Astrocyte (in vitro differentiated cells and primary cell): ENCODE measurements around the gene BTBD16. TPM values are rescaled to one million over a fixed set of nuclear protein-coding genes. Genes with fewer than 3 reads are reported as not detected.

Experiments
- DNase-seq: peaks from one replicate; pipeline ENCODE4 v3.0.0-alpha.2; 2010; ENCODE audit warnings: low read depth
- FAIRE-seq: peaks from 2 replicates; lab custom pipeline; 2011; peaks lifted over from hg19 to GRCh38; lab: Jason Lieb, UNC
- H2AFZ ChIP-seq: 2 replicates; pipeline ENCODE4 v1.6.0; 2012; ENCODE audit warnings: low read depth, low read length, inconsistent platforms
- H3K27ac ChIP-seq: 2 replicates; pipeline ENCODE4 v1.5.1; 2011; ENCODE audit warnings: low read depth, low read length, inconsistent platforms
- H3K27me3 ChIP-seq: 2 replicates; pipeline ENCODE4 v1.6.0; 2011; ENCODE audit warnings: low read length, inconsistent platforms; ENCODE audit not compliant: insufficient read depth
- H3K36me3 ChIP-seq: 2 replicates; pipeline ENCODE4 v1.5.1; 2011; ENCODE audit warnings: low read length, inconsistent platforms; ENCODE audit not compliant: insufficient read depth
- H3K4me1 ChIP-seq: 2 replicates; pipeline ENCODE4 v1.5.1; 2011; ENCODE audit warnings: low read length, inconsistent platforms; ENCODE audit not compliant: insufficient read depth
- H3K4me2 ChIP-seq: 2 replicates; pipeline ENCODE4 v1.6.0; 2012; ENCODE audit warnings: low read length, inconsistent platforms
- H3K4me3 ChIP-seq: 2 replicates; pipeline ENCODE4 v1.5.1; 2011; ENCODE audit warnings: low read depth, mild to moderate bottlenecking, low read length, inconsistent platforms; ENCODE audit not compliant: insufficient read depth
- H3K79me2 ChIP-seq: 2 replicates; pipeline ENCODE4 v1.6.0; 2012; ENCODE audit warnings: mild to moderate bottlenecking, low read length, inconsistent platforms; ENCODE audit not compliant: insufficient read depth
- H3K9ac ChIP-seq: 2 replicates; pipeline ENCODE4 v1.6.0; 2012; ENCODE audit warnings: mild to moderate bottlenecking, low read length, inconsistent platforms
- H3K9me3 ChIP-seq: 2 replicates; pipeline ENCODE4 v1.5.1; 2012; ENCODE audit warnings: low read depth, mild to moderate bottlenecking, low read length, inconsistent platforms; ENCODE audit not compliant: insufficient read depth
- H4K20me1 ChIP-seq: 2 replicates; pipeline ENCODE4 v1.6.0; 2012; ENCODE audit warnings: low read length, inconsistent platforms; ENCODE audit not compliant: insufficient read depth
- H3K27ac Mint-ChIP-seq: one replicate; pipeline ENCODE4 v1.8.0; 2021; ENCODE audit warnings: mild to moderate bottlenecking, mixed read lengths; ENCODE audit not compliant: unreplicated experiment
- H3K27me3 Mint-ChIP-seq: one replicate; pipeline ENCODE4 v1.8.0; 2021; ENCODE audit warnings: low read depth, mixed read lengths; ENCODE audit not compliant: unreplicated experiment
- H3K36me3 Mint-ChIP-seq: one replicate; pipeline ENCODE4 v1.8.0; 2021; ENCODE audit warnings: low read depth, mixed read lengths; ENCODE audit not compliant: unreplicated experiment
- H3K4me1 Mint-ChIP-seq: one replicate; pipeline ENCODE4 v1.8.0; 2021; ENCODE audit warnings: low read depth, mixed read lengths; ENCODE audit not compliant: unreplicated experiment
- H3K4me3 Mint-ChIP-seq: one replicate; pipeline ENCODE4 v1.8.0; 2021; ENCODE audit warnings: mild to moderate bottlenecking, moderate library complexity, mixed read lengths; ENCODE audit not compliant: unreplicated experiment
- H3K9me3 Mint-ChIP-seq: one replicate; pipeline ENCODE4 v1.8.0; 2021; ENCODE audit warnings: mild to moderate bottlenecking, mixed read lengths; ENCODE audit not compliant: unreplicated experiment
- CTCF ChIP-seq: IDR thresholded peaks from 2 replicates; pipeline ENCODE4 v1.5.1; 2011; ENCODE audit warnings: low read depth, mild to moderate bottlenecking, inconsistent platforms, low read length, moderate library complexity; ENCODE audit not compliant: insufficient read depth
- EZH2 ChIP-seq: IDR thresholded peaks from 2 replicates; pipeline ENCODE4 v1.6.1; 2012; ENCODE audit warnings: mild to moderate bottlenecking, low read length, inconsistent platforms; ENCODE audit not compliant: insufficient read depth
- total RNA-seq: library from RNA; stranded (reverse); gene quantifications from 2 replicates; pipeline ENCODE4 v1.2.1, GENCODE V29; 2021

BTBD16 gene
- total RNA-seq, 1 donor from 2014 or later: not detected

- Mint-ChIP-seq H3K27ac (no peak overlapping the region), H3K9me3 (no peaks in the 10 kb centered on the region), H3K27me3 (no peaks in the 10 kb centered on the region), H3K4me1 (no peaks in the 10 kb centered on the region), H3K4me3 (no peak overlapping the region), H3K36me3 (peaks cover 22% of the 10 kb centered on the region)
- Histone ChIP-seq H2AFZ (no peak overlapping the region), H4K20me1 (no peaks in the 10 kb centered on the region), H3K79me2 (no peaks in the 10 kb centered on the region), H3K9me3 (no peaks in the 10 kb centered on the region), H3K4me3 (no peak overlapping the region), H3K27me3 (no peaks in the 10 kb centered on the region), H3K27ac (no peak overlapping the region), H3K4me2 (no peak overlapping the region), H3K9ac (no peak overlapping the region), H3K4me1 (no peaks in the 10 kb centered on the region), H3K36me3 (peaks cover 16% of the 10 kb centered on the region)
- no peak for TF ChIP-seq CTCF
- no peak for TF ChIP-seq EZH2
- DNase-seq: no peak
- FAIRE-seq: no peak
Observed at GRCh38 chr10:122237331-122237990, 33.6 kb upstream of the BTBD16 start.

GRCh38 chr10:122239578-122240257, 31.4 kb upstream of the BTBD16 start:
- Histone ChIP-seq H3K4me3 (no peak overlapping the region), H3K9ac (no peak overlapping the region), H3K27ac (no peak overlapping the region), H3K79me2 (no peaks in the 10 kb centered on the region), H3K9me3 (no peaks in the 10 kb centered on the region), H2AFZ (no peak overlapping the region), H3K27me3 (no peaks in the 10 kb centered on the region), H3K36me3 (peaks cover 16% of the 10 kb centered on the region), H3K4me1 (no peaks in the 10 kb centered on the region), H3K4me2 (no peak overlapping the region), H4K20me1 (no peaks in the 10 kb centered on the region)
- Mint-ChIP-seq H3K27me3 (no peaks in the 10 kb centered on the region), H3K4me1 (no peaks in the 10 kb centered on the region), H3K27ac (no peak overlapping the region), H3K4me3 (no peak overlapping the region), H3K9me3 (no peaks in the 10 kb centered on the region), H3K36me3 (peaks cover 24% of the 10 kb centered on the region)
- FAIRE-seq: no peak
- peak; percentile 24 for DNase-seq
- TF ChIP-seq CTCF (no peak), EZH2 (no peak)

- Histone ChIP-seq H4K20me1 (no peaks in the 10 kb centered on the region), H3K4me2 (no peak overlapping the region), H3K4me1 (no peaks in the 10 kb centered on the region), H2AFZ (no peak overlapping the region), H3K4me3 (no peak overlapping the region), H3K27ac (no peak overlapping the region), H3K9ac (no peak overlapping the region), H3K79me2 (no peaks in the 10 kb centered on the region), H3K9me3 (no peaks in the 10 kb centered on the region), H3K36me3 (peaks cover 16% of the 10 kb centered on the region), H3K27me3 (no peaks in the 10 kb centered on the region)
- FAIRE-seq (no peak), DNase-seq (no peak)
- H3K4me1 Mint-ChIP-seq: no peaks in the 10 kb centered on the region
- H3K27ac Mint-ChIP-seq: no peak overlapping the region
- no peaks in the 10 kb centered on the region for H3K9me3 Mint-ChIP-seq
- H3K36me3 Mint-ChIP-seq: peaks cover 22% of the 10 kb centered on the region
- no peaks in the 10 kb centered on the region for H3K27me3 Mint-ChIP-seq
- TF ChIP-seq EZH2: no peak
- TF ChIP-seq CTCF: no peak
- no peak overlapping the region for H3K4me3 Mint-ChIP-seq
Observed at GRCh38 chr10:122240401-122240800, 30.7 kb upstream of the BTBD16 start.
